ENCODE data around the gene CYTH1.

DNA sequence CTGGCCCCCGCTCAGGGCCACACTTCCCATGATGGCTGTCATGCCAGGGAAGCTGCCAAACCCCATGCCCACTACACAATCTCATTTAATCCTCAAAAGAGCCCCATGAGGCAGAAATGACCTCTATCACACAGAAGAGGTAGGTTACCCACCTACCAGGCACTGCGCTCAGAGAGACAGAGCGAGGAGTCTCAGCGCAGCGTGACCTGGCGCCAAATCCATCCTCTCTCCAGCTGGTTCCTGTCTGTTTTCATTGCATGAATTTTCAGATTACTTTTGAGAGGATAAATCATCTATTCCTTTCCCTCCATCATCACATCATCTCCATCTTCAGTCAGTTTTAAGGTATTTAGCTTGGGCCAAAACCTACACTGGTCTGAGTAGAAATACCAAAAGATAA, 103.4 kb downstream of the CYTH1 start:
- TF ChIP-seq, protein P1, sequence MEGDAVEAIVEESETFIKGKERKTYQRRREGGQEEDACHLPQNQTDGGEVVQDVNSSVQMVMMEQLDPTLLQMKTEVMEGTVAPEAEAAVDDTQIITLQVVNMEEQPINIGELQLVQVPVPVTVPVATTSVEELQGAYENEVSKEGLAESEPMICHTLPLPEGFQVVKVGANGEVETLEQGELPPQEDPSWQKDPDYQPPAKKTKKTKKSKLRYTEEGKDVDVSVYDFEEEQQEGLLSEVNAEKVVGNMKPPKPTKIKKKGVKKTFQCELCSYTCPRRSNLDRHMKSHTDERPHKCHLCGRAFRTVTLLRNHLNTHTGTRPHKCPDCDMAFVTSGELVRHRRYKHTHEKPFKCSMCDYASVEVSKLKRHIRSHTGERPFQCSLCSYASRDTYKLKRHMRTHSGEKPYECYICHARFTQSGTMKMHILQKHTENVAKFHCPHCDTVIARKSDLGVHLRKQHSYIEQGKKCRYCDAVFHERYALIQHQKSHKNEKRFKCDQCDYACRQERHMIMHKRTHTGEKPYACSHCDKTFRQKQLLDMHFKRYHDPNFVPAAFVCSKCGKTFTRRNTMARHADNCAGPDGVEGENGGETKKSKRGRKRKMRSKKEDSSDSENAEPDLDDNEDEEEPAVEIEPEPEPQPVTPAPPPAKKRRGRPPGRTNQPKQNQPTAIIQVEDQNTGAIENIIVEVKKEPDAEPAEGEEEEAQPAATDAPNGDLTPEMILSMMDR (IDR thresholded peaks at IDR 0.05; ENCODE audit: insufficient read depth, low read depth, low read length) = no peak
- no peak for TF ChIP-seq EZH2 (IDR thresholded peaks at IDR 0.05; ENCODE audit: insufficient read depth, low read length)

All from astrocyte (in vitro differentiated cells and primary cell).